ENCODE measurements around the gene SNED1.
A peak's percentile ranks its signal among the peaks of the same experiment; 100 is the strongest.

SNED1 gene

DNA sequence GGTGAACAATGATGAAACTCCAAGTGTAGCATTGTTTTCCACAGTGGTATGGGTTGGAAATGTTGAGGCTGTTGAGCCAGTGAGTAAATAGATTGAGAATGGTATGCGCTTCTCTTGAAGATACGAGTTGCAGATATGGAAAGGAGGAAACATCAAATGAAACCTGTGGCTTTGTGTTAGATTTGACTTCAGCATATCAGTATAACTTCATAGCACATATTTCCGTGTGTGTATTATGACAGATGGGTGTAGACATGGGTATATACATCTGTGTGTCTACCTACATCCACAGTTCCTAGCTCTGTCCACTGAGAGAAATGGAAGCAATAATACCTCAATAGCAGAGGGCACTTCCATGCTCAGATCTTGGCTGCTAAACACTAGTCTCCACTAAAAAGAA, 8.0 kb downstream of the SNED1 start:
- no peak for DNase-seq

GRCh38 chr2:241007111-241007510, 8.7 kb downstream of the SNED1 start:
- no peak for ATAC-seq
- no peak for DNase-seq

More for the DNA sequence above, 8.0 kb downstream of the SNED1 start:
- peak; percentile 45 for ATAC-seq

GRCh38 chr2:241007880-241008710, 9.7 kb downstream of the SNED1 start:
- no peak for ATAC-seq

GRCh38 chr2:241008711-241009121, 10.3 kb downstream of the SNED1 start:
- DNase-seq (no peak), ATAC-seq (no peak)

More at GRCh38 chr2:241007880-241008710, 9.7 kb downstream of the SNED1 start:
- DNase-seq: no peak

DNA sequence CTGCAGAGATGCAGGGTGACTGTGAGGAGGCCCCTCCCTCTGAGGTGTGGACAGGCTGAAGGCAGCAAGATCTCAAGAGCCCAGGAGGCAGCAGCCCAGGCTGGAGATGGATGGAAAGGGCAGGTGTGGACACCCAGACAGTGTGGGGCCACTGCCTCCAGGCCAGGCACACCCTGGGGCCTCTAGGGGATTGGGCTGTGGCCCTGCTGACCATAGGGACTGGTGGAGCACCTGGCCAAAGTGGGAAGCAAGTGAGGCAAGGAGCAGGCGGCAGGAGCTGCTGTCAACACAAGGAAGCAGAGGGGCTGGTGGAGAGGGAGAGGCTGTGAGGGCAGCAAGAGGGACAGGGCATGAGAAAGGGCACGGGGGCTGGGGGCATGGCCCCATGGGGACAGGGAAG, 10.8 kb downstream of the SNED1 start:
- DNase-seq: no peak
- no peak for ATAC-seq

DNA sequence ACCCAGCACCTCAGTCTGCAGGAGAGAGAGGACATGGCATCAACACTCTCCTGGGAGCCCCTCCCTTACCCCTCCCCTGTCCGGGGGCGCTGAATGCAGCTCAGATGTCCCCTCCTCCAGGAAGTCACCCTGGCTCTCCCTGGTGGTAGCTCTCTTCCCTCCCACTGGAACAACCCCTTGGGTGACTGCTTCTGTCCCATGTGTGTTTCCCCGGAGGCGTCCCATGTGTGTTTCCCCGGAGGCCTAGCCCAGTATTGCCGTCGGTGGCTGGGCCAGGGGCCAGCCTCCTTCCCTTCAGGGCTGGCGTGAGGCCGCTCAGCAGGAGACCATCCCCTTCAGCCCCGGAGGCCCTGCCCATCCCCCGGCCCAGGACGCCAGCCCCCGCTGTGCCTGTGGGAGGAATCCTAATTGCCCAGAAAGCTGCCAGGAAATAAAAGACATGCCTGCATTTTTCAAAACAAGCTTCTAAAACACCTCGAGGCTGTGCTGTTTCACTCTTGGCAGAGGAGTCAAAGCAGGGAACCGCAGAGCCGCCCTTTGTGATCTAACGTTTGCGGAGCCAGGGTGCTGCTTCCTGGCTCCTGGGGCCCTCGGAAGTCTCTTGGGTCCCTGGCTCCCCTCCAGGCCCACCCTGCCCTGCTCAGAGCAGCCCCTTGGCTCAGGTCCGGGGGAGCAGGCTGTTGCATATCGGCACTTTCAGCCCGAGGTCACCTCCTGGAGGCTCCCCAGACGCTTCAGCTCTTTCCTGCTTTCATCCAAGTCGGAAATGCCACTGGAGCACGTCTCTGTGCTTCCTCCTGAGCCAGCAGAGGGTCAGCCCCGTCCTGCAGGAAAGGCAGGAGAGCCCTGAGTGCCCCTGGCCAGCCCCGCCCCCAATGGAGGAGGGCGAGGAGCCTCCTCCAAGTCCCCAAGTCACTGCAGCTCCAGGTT, 11.4 kb downstream of the SNED1 start:
- DNase-seq (peak; percentile 41), ATAC-seq (peak; percentile 37)

DNA sequence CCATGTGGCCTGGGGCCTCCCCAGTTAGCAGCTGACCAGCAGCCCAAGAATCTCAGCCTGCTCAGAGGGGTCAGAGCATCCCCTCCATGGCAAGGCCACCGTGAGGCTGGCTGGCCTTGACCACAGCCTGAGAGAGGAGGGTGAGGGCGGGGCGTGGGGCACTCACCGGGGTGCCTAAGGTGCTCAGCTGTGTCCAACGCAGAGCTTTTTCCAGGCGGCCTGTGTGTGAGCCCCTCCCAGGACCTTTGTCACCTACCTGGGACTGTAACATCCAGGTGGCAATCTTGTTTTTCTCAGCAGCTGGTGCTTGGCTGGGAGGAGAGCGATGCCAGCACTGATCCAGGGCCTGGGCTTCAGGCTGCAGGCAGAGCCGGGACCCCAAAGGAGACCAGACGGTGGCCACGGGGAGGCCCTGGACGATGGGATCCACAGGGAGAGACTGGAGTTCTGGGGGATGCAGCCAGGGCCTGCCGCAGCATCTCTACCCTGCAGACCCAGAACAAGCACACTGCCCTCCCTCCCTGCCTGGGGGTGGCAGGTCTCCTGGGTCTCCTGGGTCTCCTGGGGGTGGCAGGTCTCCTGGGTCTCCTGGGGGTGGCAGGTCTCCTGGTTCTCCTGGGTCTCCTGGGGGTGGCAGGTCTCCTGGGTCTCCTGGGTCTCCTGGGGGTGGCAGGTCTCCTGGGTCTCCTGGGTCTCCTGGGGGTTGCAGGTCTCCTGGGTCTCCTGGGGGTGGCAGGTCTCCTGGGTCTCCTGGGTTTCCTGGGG, 12.3 kb downstream of the SNED1 start:
- no peak for ATAC-seq

GRCh38 chr2:241011296-241011600, 12.8 kb downstream of the SNED1 start:
- ATAC-seq (no peak), DNase-seq (peak; percentile 7)

More for the DNA sequence above, 12.3 kb downstream of the SNED1 start:
- DNase-seq: peak; percentile 7

DNA sequence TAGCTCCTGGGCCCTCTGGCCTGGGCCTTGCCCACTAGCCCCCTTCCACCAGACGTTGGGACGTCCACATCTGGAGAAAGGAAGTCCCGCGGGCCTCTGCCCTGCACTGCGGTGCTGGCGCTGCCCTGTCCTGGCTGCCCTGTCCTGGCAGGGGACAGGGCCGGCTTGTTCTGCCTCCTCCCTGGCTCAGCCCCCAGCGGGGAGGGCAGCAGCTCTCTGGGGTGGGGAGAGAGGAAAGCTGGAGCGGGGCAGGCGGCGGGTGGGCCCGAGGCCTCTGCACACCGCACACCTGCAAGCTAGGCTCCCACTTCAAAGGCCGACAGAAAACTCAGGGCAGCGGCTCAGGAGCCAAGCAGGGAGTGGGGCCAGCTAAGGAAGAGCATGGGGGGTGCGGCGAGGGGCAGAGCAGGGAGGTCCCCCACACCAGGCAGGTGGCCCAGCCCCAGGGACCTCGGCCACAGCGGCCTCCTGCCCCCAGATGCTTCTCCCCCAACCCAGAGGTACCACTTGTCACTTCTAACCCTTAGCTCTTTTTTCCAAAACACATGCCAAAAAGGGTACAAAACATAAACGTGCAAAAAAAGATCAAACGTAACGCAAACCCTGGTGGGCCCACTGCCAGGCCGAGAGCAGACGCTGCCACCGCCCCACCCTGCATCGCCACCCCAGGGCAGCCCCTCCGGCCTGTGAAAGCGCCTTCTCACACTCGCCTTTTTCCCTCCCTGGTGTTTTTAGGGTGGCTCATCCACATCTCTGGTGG, 13.5 kb downstream of the SNED1 start:
- DNase-seq (no peak), ATAC-seq (peak; percentile 7)

DNA sequence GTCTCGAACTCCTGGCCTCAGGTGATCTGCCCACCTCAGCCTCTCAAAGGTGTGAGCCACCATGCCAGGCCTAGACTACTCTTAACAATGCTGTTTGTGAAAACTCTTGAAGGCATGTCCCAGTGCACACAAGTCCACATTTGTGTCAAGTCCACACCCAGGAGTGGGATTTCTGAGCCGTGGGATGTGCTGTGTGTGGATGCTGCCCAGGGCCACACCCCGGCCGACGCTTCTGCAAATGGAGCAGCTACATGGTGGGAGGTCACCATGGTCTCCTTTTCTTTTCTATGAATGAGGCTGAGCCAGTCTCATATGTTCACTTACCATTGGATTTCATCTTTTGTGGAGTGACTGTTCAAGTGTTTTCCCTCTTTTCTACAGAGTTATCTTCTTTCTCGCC, 15.8 kb downstream of the SNED1 start:
- ATAC-seq (no peak), DNase-seq (no peak)

- ATAC-seq (no peak), DNase-seq (no peak)
These were observed 16.3 kb downstream of the SNED1 start for GRCh38 chr2:241014764-241015163.

- no peak for ATAC-seq
- DNase-seq: no peak
These were observed 17.0 kb downstream of the SNED1 start for GRCh38 chr2:241015439-241015838.

GRCh38 chr2:241017228-241017940, 19.0 kb downstream of the SNED1 start:
- DNase-seq: no peak

DNA sequence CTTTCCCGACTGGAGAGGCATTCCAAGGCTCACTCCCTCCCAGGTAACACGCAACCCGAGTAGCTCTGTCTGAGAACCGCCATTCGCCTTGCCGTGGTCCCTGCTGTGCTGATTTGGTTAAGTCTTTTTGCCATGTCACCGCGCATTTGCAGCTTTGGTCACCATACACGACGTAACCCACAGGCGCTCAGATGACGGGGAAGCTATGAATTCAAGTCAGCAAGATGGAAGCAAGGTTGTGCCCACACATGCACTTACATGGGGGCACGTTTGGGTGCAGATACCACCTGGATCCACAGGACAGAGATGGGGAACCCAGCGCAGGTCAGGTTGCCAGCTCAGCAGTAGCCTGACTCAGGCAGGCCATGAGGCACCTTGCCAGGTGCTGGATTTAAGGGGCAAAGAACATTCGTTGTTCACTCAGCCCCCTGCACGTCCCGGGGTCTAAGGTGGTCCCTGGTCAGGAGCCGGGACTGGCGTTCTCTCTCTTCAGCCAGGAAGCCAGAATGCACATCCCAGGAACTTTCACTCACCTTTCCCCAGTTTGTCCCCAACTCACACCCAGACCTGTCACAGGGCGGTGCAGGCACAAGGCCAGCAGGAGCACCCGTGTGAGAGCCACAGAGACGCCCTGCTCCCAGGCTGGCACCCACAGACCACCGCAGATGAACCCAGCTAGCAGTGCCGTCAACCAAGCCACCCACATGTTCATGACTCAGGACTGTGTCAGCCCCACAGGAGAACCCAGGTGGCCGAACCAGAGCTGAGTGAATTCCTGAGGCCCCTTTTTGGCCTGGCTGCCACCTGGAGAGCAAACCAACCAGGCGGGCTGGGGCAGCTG, 19.9 kb downstream of the SNED1 start:
- ATAC-seq: peak; percentile 61
- DNase-seq: no peak

More at GRCh38 chr2:241017228-241017940, 19.0 kb downstream of the SNED1 start:
- no peak for ATAC-seq

DNA sequence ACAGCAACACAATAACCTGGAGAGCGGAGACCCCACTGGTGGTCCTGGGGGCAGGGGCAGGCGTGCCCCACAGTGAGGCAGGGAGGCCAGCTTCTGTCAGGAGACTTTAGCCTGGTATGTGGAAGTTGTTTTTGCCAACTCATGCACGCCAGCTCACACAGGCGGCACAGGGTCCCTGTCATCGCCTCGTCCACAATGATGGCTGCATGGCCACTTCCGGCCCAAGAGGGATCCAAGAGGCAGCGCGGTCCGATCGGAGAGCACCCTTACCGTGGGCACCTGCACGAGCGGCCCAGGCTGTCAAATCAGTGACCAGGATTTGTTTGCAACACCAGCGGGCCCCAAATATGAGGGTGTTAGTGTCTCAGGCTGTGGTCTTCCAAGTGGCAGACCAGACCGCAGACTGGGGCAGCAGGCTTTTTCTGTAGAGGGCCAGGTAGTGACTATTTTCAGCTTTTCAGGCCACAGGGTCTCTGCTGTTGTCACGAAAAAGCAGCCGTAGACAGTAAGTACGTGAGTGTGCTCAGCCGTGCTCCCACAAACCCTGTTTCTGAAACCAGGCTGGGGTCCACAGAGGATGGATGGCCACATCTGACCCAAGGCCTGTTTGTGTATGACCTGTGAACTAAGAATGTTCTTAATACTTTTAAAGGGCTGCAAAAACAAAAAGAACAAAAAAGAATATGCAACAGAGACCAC, 21.2 kb downstream of the SNED1 start:
- no peak for DNase-seq
- ATAC-seq: no peak

- DNase-seq (no peak), ATAC-seq (no peak)
These were observed 21.8 kb downstream of the SNED1 start for GRCh38 chr2:241020201-241020600.

- ATAC-seq (no peak), DNase-seq (no peak)
These were observed 22.3 kb downstream of the SNED1 start for GRCh38 chr2:241020629-241021190.

DNA sequence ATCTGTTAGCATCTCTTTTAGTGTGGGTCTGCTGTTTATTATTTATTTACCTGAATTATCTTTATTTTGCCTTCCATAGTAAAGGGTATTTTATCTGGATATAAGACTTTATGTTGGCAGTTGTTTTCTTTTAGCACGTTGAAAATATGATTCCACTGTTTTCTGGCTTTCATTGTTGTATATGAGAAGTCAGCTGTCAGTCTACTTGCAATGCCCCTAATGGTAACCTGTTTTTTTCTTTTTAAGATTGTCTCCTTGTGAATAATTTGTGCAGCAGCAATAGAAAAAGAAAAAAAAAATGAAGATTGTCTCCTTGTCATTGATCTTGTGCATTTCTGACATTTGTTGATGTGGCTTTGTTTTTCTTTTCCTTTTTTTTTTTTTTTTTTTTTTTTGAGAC, 27.2 kb downstream of the SNED1 start:
- no peak for ATAC-seq
- DNase-seq: no peak
